Epidermal melanocyte (primary cell): ENCODE measurements around the gene NPIPA8.
"Not testable (repeated sequence)": the region's sequence is repeated elsewhere in the genome, so short reads cannot be mapped to it uniquely, and the experiment has no call there.

Source experiments
- DNase-seq: peaks from one replicate; pipeline ENCODE4 v3.0.0; 2011; ENCODE audit warnings: low spot score; ENCODE audit not compliant: insufficient read length

Gene NPIPA8

GRCh38 chr16:18336636-18337035 lies at the start of gene NPIPA8:
Gene NPIPA8, minus strand, starts transcription at chr16:18336736. Its CDS starts 4,074 bp downstream, at chr16:18332662.
- DNase-seq: not testable (repeated sequence)

DNA sequence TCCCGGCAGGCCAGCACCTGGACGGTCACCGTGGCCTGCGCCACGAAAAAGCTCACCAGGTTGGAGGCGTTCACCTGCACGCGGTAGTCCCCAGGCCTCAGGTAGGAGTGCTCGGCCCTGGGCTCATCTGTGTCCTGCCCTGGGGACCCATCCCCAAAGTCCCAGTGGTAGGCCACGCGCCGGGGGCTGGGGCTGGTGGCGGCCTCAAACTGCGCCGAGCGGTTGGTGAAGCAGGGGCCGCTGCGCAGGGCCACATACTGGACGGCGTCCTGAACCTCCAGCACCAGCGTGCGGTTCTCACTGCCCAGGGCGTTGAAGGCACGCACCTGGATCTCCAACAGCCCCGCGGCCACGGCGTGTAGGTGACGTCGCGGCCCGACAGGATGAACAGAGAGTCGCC lies 48.7 kb upstream of the NPIPA8 start:
- not testable (repeated sequence) for DNase-seq

GRCh38 chr16:18384869-18385268 lies 48.3 kb upstream of the NPIPA8 start:
- DNase-seq: not testable (repeated sequence)

- DNase-seq: not testable (repeated sequence)
Observed at GRCh38 chr16:18384098-18384636, 47.6 kb upstream of the NPIPA8 start.

GRCh38 chr16:18382696-18383095 lies 46.2 kb upstream of the NPIPA8 start:
- DNase-seq: not testable (repeated sequence)

GRCh38 chr16:18347742-18348141 lies 11.2 kb upstream of the NPIPA8 start:
- not testable (repeated sequence) for DNase-seq

GRCh38 chr16:18346993-18347392 lies 10.5 kb upstream of the NPIPA8 start:
- not testable (repeated sequence) for DNase-seq

DNA sequence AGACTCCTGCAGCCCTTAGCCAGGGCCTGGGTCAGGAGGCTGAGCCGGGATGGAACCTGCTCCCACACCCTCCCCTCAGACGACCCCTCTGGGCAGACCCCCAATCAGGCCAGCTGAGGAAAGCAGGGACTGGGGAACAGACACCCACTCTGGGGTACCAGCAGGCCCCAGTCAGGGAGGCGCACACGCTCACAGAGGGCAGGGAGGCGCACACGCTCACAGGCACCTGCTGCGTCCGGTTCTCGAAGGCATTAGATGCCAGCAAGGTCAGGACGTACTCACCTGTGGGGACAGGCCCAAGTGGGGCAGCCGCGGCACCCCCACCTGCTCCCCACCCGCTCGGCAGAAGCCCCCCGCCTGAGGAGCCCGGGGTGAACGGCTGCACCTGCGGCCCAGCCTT lies 8.1 kb upstream of the NPIPA8 start:
- DNase-seq: not testable (repeated sequence)

- not testable (repeated sequence) for DNase-seq
Observed at GRCh38 chr16:18341986-18342385, 5.5 kb upstream of the NPIPA8 start.

- DNase-seq: not testable (repeated sequence)
Observed at GRCh38 chr16:18341417-18341960, 5.0 kb upstream of the NPIPA8 start.

DNA sequence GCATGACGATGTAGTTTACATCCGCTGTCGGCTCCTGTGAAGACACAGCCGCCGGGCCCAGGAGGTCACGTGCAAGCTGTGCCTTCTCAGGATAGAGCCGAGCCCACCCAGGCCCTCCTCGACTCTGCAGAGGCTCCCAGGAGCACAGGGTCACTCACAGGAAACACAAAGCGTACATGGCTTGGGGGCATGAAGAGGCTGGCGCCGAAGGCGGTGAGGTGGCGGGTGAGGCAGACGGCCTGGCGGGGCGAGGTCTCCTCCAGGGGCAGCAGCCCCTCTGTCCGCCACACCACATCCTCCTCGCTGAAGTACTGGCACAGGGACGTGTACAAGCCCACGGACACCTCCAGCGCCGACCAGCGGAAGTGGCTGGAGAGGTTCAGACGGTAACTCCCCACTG lies 2.7 kb upstream of the NPIPA8 start:
- DNase-seq: not testable (repeated sequence)

GRCh38 chr16:18311811-18312210 lies 24.7 kb downstream of the NPIPA8 start:
- not testable (repeated sequence) for DNase-seq

DNA sequence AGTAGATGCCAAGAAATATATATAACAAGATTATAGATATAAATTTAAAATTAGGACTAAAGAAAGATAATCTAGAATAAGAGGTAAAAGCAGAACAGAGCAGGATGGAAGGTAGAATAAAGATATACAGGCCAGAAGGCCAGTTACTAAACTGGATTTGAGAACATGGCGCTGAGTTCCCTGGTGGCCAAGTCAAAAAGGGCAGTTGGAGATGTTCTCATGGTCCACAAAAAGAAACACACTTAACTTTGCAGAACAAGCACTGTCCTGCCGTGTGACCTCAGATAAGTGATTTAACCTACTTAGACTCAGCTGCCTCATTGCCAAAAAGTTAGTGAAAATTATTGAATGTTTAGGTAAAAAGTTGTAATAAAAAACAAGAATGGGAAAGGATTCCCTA lies 27.4 kb downstream of the NPIPA8 start:
- not testable (repeated sequence) for DNase-seq

- not testable (repeated sequence) for DNase-seq
Observed at GRCh38 chr16:18307241-18307640, 29.3 kb downstream of the NPIPA8 start.

DNA sequence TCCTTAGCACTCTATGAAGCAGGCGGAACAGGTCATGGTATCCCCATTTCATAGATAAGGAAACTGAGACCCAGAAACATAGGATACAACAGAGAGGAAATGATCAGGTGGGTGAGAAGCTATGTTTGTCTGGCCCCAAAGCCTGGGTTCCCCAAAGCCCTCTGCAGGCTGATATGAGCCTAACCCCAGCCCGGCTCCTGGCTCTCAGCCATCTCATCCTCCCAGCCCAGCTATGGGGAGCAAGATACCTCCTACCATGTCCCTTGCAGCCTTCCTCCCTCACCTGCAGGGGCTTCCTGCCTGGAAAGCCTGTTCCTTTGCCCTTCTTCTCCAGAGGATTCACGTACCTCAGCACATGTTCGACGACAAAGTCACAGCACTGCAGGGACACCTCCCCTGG lies 30.5 kb downstream of the NPIPA8 start:
- not testable (repeated sequence) for DNase-seq

DNA sequence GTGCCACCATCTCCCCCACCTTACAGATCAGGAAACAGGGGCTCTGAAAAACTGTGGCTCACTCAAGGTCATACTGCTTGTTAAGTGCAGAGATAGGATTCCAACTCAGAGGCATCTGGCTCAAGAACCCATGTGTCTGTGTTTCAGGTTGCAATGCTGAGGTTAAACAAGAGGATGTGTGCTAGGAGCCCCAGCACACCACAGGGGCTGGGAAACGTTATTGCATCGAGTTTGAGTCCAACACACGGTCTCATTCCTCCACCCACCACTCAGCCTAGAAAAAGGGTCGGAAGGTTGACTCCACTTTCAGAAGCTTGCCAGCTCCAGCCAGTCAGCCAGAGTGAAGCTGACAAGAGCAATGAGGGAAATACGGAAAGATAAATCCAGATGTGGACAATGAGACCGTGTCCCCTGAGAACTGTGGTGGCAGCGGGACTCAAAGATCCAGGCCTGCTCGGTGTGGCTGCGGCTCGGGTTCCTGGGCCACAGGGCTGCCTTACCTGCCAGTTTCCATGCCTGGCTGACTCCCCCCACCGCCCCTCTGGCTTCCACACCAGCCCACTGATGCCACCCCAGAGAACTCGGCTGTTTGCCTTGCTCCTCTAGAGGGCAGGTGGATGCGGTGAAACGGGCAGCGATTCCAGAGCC lies 33.4 kb downstream of the NPIPA8 start:
- not testable (repeated sequence) for DNase-seq

GRCh38 chr16:18297714-18298113 lies 38.8 kb downstream of the NPIPA8 start:
- DNase-seq: not testable (repeated sequence)

DNA sequence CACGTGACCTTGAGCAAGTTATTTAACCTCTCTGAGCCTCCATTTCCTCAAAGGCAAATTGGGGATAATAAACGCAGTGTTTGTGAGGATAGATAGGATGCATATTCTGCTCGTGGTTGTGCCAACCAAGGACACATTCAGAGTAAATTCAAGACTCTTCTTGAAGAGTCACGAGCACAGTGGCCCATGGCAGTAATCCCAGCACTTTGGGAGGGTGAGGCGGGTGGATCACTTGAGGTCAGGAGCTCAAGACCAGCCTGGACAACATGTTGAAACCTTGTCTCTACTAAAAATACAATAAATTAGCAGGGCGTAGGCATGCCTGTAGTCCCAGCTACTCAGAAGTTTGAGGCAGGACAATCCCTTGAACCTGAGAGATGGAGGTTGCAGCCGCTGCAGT lies 39.6 kb downstream of the NPIPA8 start:
- not testable (repeated sequence) for DNase-seq

DNA sequence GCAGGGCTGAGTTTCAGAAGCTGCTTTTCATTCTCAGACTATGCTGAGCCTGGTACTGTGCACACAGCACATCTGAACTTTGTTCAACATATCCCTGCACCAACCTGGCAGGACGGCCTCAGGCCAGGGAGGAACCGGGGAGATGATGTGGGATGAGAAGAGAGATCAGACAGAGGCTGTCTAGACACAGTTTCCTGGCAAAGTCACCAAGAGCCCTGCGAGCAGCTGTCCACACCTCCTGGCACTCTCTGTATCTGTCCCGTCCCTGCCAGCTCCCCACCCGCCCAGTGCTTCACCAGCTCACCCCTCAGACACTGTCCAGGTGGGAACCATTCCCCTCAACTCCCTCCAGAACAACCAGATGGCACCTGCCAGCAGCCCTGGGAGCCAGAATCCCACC lies 42.2 kb downstream of the NPIPA8 start:
- not testable (repeated sequence) for DNase-seq

DNA sequence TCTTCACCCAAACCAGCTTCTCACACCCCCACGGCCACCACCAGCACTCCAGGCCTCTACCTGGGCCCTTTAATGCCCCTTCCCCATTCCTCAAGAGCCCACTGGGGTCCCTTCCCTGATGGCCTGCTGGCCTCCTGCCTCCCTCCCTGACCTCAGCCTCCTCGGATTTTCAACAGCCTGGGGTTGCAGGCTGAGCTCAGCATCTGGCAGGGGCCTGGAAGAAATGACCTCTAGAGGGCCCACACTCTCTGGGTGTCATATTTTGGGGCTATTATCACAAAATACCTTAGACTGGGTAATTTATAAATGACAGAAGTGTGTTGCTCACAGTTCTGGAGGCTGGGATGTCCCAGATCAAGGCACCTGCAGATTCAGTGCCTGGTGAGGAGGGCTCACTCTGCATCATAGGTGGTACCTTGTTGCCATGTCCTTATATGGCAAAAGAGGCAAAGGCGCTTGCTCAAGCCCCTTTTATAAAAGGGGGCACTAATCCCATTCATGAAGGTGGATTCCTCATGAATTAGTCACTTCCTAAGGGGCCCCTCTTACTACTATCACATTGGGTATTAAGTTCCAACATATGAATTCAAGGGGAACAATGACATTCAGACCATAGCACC lies 43.1 kb downstream of the NPIPA8 start:
- not testable (repeated sequence) for DNase-seq

- not testable (repeated sequence) for DNase-seq
Observed at GRCh38 chr16:18290959-18291358, 45.6 kb downstream of the NPIPA8 start.

- DNase-seq: not testable (repeated sequence)
Observed at GRCh38 chr16:18286342-18286741, 50.2 kb downstream of the NPIPA8 start.
